Islet of Langerhans (tissue), 1 donor: ENCODE measurements around the gene KLHDC8B.

Source experiments
- FAIRE-seq: peaks from one replicate; lab custom pipeline; 2011; peaks lifted over from hg19 to GRCh38; lab: Jason Lieb, UNC

The KLHDC8B gene

DNA sequence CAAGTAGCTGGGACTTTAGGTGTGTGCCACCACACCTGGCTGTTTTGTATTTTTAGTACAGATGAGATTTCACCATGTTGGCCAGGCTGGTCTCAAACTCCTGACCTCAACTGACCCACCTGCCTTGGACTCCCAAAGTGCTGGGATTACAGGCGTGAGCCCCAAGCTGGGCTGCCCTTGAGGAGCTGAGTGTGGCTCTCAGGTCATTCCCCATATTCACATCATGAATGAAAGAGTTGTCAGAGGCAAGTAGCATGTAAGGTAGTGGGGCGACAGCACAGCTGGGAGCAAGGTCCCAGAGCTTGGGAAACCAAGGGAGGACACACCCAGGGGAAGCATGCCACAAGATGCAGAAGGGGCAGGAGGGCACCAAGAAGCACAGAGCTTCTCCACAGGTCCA lies 10.2 kb upstream of the KLHDC8B start:
- no peak for FAIRE-seq

DNA sequence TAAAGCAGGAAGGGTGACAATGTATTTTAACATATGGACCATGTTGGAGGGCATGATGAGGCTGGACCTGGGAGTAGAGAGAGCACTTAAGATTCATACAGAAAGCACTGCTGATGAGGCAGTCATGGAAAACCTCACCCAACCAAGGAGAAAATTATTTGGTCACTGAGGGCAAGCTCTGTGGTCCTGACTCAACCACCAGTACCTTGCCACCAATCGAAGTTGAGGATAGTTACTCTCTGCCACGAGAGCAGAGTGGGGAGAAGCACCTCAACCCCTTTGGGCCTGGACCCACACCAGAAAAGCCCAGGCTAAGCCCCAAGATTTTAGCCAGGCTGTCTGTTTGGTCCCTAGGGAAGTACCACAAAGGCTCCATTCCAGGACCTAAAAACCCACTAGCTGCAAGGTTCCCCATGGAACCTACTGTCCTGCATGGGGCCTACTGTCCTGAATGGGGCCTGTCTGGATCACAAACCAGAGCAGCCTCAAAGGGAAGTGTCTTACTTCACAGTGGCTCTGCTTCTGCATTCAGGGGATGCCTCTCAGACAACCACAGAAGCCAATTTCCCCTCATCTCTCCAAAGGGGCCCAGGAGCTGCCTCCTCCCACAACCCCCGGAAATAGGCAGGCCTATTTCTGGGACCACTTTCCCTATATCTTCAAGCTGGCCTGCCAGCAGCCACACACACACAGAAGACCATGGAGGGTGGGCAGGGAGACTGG lies 9.4 kb upstream of the KLHDC8B start:
- FAIRE-seq: no peak

DNA sequence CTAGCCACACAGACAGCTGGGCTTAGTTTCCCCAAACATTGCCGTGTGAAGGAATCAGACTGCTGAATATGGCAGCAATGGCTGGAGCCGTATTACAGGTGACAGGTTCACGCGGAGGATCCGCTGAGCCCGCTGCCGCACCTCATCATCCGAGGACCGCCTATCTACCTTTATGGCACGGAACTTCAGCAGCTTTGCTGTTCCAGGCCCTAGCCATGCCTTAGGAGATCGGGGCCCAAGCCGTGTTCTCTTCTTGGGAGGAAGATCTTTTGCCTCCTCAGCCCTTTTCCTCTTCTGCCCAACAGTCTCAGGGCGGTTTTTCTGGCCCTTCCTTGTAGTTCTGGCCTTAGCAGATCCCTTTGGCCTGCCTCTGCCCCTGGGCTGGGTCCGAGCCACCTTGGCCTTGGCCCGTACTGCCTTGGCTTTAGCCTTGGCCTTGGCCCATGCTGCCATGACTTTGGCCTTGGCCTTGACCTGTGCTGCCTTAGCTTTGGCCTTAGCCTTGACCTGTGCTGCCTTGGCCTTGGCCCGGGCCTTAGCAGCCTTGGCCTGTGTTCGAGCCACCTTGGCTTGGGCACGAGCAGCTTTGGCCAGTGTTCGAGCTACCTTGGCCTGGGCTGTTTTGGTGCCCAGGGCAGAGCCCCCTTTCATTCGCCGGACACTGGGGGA lies 8.5 kb upstream of the KLHDC8B start:
- FAIRE-seq: no peak

DNA sequence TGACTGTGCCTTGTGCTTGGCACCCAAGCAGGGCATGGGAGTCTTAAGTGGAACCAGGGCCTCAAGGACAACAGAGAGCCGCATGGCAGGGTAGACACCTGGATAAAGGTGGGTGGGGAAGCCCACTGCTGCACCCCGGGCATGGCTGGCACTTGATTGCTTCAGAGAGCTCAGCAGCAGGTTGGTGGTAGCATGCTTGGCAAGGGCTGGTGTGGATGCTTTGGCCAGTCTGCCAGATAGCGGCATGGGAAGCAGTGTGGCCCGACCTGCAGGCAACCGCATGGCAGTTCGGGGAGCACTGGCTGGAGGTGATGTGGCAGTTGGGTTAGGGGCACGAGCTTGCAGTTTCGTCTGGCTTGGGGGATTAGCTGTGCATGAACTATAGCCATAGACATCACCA lies 7.8 kb upstream of the KLHDC8B start:
- FAIRE-seq: no peak

DNA sequence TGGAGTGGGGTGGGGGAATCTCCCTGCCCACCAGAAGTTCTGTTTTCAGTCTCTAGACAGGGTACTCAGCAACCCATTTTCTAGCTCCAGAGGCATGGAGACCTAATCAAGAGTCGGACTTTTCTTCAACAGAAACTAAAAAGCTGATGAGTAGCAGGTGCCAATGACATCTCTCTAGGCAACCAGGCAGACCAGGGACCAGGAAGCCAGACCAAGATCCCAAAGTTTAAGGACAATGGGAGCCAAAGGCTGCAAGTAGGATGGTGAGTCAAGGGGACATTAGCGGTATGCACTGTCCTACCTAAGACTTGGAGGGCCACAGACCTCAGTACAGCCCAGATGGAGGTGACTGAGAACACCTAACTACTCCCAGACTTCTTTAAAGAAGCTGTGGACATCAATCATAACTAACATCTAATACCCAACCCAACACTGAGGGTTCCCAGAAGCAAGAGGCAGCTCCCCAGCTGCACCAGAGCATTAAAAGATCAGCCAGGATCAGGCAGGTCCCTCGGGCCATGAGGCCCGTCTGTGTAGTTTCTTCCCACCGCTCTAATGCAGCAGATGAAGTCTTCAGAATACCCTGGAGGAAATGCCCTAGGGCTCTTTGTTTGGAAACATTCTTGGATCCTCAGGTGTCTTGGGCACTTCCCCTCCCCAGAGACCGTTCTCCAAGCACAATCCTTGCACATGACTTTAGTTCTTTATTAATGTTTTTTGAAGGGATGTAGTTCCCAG lies 6.2 kb upstream of the KLHDC8B start:
- FAIRE-seq: no peak

DNA sequence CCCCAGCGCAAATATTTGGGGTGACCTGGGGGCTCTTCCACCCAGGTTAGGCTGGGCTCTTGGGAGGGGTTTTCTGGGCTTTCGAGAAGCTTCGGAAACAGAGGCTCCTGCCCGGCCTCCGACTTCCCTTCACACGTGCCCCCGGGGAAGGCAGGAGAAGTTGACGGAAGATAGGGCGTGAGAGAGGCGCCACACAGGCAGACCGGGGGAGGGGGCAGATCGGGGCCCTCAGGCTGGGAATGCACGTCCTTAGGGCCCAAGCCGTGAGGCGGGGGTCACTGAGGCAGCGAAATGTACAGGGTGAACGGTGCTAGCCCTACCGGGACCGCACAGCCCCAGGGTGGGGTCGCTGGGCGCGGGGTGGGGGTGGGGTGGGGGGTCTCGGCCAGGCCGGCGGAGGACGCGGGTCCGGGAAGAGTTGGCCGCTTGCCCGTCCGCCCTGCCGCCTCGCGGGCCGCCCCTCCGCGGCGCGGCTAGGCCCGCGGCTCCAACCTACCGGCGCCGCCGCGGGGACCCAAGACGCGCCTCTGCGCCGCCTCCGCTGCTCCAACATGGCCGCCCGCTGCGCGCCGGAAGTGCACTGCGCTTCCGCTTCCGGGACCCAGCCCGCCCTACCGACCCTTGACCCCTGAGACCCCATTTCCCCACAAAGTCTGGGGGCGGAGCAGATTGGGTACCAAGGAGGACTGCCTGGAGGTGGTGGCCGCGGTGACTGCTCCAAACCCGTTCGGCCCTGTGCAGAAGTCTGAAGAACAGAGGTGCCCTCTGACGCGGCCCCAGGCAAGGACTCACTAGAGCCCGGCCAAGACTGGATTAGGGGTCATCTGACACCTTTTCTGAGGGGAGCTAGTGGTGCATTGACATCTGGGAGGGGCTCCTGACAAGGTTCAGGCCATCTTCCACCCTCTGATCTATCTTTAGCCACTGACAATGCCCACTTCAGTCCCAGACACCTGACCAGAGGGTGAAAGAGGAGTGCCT lies 5.3 kb upstream of the KLHDC8B start, which contains the start of gene CCDC71:
Gene CCDC71 (minus strand): TSS at position 561 of the 981 bp plus-strand sequence. CDS start 2,123 bp downstream, outside the sequence.
- FAIRE-seq: no peak

DNA sequence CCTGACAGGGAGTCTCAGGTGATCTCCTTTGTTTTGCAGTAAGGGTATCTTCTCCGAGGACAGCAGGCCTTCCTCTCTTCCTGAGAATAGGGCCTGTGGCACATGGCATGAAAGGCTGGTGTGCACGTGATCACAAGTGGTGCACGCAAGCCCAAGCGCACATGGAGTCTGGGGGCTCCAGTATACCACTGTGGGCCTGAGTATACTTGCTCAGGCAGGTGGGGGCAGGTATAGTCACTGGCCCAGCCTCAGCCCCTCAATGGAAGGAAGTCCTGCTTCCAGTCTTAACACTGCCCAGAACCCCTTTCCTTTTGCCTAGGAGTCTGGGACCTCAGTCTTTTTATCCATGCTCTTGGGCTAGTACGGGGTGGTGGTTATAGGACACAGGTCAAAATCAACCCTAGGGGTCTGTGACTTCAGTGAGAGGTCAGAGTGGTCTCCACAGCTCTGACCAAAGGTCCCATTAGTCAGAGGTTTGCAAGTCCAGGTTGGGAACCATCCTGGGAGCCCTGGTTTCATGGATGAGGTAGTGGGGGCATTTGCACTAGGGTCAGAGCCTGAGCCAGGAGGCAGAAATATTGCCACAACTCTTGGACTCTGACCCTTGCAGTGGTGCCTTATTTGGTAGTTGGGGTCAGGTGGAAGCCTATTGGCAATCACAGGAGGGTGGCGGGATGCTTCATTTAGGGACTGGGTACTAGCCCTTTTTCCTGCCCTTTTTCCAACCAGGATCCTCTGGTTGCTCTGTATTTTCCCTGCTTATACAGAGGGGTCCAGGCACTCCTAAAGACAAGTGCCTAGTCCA lies 4.4 kb upstream of the KLHDC8B start:
- no peak for FAIRE-seq

DNA sequence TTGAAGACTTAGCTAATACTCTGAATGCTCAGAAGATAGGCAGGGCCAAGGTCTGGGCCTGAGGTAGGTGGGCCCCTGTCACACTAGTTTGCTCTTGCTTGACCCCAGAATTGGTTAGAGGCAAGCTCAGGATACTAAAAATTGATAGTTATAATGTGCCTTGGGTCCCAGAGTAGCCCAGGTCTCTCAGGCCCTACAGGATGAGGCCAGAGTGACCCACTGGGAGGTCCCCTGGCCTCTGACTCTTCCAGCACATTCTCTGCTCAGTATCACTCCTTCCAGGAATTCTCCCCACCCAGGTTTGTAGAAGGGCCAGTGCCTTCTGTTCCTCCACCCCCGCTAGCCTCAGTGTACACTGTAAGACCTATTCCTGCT lies 667 bp upstream of the KLHDC8B start:
- FAIRE-seq: no peak

DNA sequence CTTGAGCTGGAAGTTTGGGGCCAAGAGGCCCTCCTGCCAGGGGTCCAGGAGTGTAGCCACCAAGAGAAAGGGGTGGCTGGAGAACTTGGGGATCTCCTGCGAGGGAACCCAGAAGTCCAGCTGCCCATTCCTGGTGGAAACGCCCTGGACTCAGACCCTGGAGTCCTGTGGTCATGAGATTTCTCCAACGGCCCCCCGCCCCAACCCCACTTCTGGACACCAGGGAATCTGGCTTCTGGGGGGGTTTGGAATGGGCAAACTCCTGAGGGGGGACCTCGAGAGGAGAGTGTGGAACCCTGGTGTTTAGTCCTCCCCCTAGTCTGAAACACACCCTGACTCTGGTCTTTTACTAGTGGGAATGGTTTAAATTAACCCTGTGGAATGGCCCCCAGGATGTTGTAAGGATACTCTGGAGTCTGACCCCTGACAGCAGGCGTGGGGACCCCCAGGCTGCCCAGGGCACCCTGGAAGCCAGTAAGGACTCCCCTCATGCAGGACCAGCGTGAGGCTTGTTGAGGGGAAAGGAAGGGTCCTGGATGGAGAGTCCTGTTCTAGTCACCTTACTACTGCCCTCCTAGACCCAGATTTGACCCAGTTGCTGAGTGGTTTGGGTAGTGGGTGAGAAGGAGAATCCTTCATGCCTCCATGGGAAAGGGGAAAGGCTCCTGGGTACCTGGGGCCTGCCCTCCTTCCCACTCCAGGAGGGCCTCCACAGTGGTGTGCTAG lies 540 bp downstream of the KLHDC8B start:
- no peak for FAIRE-seq

DNA sequence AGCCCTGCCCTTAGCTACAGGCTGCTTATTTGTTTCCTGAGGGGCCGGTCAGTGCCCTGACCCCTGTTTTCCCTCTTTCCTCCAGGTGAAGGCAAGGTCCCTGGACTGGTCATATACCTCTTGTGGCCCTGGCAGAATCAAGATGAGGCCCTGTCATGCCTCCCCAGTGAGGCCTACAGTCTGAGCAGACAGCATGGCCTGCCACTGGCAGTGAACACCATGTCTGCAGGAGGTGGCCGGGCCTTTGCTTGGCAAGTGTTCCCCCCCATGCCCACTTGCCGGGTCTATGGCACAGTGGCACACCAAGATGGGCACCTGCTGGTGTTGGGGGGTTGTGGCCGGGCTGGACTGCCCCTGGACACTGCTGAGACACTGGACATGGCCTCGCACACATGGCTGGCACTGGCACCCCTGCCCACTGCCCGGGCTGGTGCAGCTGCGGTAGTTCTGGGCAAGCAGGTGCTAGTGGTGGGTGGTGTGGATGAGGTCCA lies 1.2 kb downstream of the KLHDC8B start:
- FAIRE-seq: no peak

DNA sequence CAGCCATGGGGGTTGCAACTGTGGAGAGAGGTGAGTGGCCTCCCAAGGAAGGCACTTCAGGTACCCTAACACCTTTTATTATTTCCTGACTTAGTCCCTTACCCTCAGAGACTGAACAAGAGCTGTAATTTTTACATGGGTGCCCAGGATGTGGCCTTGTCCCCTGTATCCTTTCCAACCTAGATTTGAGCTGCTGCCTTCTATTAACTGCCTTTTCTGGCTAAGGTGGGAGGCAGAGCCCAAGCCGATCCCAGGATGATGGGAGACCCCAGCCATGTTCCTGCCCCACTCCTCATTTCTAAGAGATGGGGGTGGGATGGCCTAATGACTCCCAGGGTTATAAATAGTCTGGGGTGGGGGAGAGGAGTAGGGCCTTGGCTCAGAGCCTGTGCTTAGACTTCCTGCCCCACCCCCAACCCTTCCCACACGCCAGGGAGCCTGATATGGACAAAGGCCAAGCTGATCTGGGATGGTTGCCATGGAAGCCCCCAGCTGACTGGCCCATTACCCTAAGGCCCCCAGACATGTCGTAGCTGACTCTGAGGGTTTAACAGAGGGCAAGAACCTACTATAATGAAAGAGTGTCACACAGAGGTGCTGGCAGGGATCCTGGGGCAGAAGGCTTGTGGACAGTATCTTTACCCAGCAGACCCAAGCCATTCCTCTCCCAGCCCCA lies 1.9 kb downstream of the KLHDC8B start:
- no peak for FAIRE-seq

DNA sequence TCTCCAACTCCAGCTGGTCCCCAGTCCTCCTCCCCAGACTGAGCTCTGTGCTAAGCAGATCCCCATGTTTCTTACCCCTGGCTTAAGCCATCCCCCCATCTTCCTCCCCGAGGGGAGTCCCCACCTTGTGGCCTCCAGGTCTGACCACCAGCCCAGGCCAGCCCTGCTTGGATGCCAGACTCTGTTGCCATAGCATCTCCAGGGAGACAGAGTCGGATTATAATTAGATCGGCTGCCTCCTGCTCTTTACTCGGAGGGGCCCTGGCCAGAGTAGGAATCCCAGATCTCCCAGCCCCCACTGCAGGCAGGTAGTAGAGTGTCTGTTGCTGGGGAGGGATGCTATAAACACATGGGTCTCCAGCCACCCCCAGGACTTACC lies 2.4 kb downstream of the KLHDC8B start:
- FAIRE-seq: no peak

DNA sequence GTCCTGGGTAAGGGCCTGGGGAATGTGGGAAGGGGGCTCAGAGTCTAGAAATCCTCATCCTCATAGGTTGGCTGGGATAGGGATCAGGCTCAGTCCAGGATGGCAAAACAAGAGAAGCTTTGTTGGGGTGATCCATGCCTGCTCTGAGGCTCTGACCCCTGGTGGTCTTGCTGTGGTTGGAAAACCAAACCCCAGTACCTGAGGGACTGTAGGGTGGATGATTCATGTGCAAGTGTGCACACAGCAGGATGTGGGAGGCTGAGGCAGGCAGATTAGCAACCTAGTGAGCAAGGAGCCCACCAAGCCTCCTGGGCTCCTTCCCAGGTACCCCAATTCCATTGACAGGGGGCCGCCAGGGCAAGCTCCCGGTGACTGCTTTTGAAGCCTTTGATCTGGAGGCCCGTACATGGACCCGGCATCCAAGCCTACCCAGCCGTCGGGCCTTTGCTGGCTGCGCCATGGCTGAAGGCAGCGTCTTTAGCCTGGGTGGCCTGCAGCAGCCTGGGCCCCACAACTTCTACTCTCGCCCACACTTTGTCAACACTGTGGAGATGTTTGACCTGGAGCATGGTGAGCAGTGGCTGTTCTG lies 3.1 kb downstream of the KLHDC8B start:
- no peak for FAIRE-seq

DNA sequence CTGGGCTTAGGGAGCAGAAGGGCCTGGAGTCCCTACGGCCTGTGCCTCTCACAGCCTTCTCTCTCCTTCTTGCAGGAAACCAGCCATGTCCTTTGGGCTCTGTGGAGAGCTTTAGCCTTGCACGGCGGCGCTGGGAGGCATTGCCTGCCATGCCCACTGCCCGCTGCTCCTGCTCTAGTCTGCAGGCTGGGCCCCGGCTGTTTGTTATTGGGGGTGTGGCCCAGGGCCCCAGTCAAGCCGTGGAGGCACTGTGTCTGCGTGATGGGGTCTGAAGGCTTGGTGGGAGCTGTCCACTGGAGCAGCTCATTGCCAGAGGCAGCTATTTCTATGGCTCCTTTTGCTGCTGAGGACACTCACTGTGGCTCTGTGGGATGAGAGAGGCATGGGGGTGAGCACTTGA lies 4.1 kb downstream of the KLHDC8B start:
- no peak for FAIRE-seq

DNA sequence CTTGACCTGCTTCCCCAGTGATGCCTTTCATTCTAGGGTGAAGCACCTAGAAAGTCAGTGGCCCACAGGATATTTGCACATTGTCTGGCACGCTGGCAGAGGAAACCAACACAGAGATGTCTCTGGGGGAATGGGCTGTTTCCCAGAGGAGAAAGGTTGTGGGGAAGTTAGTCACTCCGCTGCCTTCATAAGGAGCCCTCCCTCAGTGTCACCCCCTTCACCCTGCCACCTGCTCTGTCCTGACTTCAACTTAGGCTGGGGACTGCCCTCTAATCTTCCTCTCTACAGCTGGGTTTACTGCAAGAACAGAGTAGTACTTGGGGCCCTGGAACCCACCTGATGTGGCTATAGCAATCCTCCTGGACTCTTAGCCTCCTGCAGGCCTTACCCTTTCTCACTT lies 5.7 kb downstream of the KLHDC8B start:
- no peak for FAIRE-seq

DNA sequence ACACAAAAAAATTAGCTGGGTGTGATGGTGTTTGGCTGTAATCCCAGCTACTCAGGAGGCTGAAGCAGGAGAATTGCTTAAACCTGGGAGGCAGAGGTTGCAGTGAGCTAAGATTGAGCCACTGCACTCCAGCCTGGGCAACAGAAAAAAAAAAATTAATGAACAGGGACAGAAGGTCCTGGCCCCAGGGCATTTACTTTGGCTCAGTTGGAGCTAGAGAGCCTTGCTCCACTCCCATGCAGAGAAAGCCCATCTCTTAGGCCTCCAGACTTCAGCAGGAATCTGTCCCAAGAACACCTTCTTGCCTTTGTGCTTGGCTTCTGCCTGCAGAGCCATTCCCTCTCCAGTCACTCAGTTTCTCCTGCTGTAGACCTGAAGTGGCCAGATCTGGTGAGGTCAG lies 8.7 kb downstream of the KLHDC8B start:
- FAIRE-seq: no peak

DNA sequence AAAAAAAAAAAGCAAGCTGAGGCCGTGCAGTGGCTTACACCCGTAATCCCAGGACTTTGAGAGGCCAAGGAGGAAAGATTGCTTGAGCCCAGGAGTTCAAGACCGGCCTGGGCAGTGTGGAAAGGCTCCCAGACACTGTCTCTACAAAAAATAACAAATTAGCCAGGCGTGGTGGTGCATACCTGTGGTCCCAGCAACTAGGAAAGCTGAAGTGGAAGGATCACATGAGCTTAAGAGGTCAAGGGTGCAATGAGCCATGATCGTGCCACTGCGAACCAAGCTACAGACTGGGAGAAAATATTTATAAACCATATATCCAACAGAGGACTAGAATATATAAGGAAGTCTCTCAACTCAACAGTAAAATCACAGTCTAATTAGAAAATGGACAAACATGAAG lies 10.0 kb downstream of the KLHDC8B start:
- no peak for FAIRE-seq

DNA sequence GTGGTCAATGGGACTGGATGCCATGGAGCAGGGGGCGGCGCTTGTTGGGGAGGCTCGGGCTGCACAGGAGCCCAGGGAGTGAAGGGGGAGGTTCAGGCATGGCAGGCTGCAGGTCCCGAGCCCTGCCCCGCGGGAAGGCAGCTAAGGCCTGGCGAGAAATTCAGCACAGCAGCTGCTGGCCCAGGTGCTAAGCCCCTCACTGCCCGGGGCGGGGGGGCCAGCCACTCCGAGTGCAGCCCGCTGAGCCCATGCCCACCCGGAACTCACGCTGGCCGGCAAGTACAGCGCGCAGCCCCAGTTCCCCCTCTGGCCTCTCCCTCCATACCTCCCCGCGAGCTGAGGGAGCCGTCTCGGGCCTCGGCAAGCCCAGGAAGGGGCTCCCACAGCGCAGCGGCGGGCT lies 11.3 kb downstream of the KLHDC8B start:
- FAIRE-seq: no peak

DNA sequence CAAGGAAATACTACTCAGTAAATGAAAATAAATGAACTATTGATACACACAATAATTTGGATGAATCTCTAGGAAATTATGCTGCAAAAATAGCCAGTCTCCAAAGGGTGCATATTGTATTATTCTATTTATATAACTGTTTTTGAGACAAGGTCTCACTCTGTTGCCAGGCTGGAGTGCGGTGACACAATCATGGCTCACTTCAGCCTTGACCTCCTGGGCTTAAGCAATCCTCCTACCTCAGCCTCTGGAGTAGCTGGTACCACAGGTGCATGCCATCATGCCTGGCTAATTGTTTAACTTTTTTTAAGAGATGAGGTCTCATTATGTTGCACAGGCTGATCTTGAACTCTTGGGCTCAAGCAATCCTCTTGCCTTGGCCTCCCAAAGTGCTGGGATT lies 12.5 kb downstream of the KLHDC8B start:
- FAIRE-seq: no peak

DNA sequence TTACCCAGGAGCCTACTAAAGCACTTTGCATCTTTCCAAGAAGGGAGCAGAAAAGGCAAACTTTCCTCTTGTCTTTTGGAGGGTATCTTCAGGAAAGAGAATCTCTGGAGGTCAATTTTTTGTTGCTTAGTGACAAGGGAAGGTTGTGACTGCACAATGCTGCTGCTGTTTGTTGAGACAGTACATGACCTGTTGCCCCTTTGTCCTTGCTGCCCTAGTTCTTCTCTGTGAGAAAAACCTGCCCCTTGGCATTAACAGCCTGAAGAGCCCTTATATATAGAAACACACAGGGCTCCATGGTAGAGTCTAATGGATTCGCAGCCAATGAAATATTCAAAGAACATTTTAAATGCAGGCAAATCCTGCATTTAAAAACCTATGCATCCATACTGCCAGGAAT lies 20.3 kb downstream of the KLHDC8B start:
- FAIRE-seq: no peak
